ENCODE measurements around the gene FAN1.

Gene FAN1

DNA sequence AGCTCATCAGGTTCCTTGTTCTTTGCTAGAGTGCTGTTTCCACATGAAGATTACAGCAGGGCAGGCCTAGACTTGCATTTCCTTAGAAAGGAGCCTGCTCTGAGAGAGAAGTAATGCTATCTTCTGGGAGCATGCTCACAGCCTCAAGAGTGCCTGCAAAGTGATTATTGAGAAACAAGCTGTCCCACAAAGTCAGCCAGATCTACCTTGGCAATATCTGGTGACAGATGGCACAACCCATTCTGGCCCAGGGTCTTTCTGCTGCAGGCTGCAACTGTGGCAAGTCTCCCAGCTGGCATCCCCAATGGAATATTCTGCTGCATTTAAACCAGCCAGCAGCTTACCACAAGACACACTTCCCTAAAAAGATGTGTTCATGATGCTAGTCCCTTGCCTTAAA lies 58.4 kb downstream of the FAN1 start:
- FAIRE-seq = no peak

DNA sequence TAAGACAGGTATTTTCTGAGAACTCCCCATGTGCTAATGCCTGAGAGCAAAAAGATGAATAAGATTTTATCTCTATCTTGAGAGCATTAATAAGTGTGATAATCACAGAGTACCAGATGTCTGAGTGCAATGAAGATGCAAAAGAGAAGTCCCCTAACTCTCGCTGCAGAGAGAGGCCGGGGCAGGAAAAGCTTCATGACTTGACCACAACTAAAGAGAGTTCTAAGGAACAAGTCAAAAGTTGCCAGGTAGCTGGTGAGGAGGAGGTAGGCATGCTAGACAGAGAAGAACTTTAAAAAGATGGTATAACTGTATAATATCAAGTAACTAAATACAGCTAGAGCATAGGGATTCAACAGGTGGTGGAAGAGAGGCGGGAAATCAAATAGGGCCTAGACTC lies 58.9 kb downstream of the FAN1 start:
- FAIRE-seq = no peak

DNA sequence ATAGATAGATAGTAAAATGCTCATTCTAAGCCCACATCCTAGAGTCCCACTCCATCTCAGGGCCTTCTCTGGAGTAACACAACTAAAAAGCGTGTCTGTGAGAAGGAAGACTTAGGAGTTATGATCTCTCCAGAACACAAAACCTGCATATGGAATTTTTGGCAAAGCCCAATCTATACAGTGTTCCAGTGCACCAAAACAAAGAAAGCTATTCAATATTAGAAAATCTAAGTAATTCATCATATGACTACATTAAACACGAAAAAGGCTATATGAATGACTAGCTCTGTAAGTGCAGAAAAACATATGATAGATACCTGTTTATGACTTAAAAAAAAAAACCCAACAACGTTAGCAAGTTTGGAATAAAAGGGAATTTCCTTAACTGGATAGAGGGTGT lies 60.0 kb downstream of the FAN1 start:
- FAIRE-seq = no peak

DNA sequence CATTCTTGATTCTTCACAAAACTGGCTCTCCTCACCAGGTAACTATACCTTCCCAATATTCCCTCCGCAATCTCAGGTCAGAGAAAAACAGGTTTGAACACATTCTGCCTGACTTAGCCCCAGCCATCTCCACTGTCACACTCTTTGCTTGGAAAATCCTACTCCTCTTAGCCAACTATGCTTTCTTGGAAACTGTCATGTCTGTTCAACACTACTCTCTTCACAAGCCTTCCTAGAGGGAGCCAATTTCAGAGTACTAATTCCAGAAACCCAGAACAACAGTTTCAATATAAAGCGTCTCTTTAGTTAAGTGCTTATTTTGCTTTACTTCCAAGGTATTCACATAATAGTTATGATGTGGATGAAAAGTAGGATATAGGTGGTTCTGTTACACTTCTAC lies 66.0 kb downstream of the FAN1 start:
- FAIRE-seq = no peak

DNA sequence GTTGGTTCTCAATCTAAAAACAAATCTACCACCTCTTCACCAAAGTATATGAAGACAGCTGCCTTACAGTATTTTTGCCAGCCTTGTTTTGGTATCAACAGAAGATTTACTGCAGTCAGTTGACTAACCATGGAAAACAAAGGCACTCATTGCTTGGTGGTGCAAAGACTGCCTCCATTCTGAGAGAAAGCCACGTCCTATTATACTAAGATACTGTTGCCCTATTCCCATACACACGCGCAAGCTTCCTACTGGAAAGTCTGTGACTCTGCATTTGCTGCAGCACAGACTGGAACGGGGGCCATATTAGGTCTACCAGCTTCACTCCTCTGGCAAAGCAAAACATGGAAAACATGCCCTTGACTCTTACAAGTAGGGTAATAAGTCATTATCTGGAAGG lies 69.7 kb downstream of the FAN1 start:
- no peak for FAIRE-seq

DNA sequence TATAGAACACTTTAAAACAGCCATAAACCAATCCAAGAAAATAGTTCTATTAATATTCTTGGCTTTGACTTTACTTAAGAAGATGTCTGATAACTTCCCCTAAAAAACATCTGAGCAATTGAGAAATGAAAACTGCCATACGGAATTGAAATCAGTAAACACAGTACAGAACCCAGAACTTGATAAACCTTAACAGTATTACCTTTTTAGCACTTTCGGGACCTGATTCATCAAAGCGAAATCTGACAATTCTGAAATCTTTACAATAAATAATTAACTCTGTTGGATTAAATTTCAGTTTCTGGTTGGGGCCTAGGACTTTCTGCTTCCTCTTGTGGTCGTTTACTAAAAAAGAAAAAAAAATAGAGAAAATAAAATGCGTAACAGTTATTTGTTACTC lies 70.4 kb downstream of the FAN1 start:
- no peak for FAIRE-seq

DNA sequence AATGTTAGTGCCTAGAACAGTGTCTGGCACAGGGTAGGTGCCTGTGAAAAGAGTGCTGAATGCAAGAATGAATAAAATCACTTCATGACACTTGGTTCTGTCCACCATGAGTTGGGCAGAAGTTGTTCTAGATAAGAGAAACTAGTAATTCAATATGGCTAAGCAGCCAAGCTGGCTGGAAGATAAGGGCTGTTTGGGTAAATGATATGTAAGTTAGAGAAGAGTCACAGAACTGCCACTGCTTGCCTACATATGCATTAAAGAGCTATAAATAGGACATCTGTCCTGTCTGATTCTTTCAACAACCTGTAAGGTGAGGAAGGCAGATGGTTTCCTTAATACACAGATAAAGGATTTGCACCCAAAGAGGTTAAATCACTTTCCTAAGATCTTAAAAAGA lies 74.6 kb downstream of the FAN1 start:
- FAIRE-seq = no peak

DNA sequence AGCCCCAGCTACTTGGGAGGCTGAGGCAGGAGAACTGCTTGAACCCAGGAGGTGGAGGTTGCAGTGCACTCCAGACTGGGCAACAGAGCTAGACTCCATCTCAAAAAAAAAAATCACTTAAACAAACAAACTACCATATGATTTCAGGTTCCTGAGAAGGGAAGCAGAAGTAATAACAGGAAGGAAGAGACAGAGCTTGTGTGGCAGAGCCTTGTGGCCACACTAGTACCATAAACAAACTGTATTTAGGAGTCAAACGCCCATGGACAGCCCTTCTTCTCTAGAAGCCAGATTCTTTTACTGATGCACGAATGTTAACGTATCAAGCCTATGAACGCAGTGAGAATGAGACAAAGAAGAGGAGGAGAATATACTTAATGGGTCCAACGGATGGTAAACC lies 75.7 kb downstream of the FAN1 start:
- no peak for FAIRE-seq

DNA sequence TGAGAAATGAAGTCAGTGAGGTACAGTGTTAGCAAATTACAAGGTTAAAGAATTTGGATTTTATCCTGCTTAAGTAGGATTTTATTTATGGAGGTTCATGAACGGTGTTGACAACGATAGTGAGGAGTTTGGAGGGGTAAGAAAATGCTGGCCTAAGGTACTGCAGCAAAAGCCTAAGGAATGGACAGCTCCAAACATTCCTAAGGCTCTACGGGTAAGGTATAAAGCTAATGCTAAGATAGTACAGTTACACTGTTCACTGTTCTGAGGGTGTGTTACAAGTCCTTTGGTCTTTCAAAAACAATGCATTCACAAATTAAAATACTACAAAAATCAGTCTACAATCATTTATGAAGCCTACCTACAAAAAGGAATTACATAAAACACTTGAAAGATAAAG lies 80.4 kb downstream of the FAN1 start:
- no peak for FAIRE-seq

DNA sequence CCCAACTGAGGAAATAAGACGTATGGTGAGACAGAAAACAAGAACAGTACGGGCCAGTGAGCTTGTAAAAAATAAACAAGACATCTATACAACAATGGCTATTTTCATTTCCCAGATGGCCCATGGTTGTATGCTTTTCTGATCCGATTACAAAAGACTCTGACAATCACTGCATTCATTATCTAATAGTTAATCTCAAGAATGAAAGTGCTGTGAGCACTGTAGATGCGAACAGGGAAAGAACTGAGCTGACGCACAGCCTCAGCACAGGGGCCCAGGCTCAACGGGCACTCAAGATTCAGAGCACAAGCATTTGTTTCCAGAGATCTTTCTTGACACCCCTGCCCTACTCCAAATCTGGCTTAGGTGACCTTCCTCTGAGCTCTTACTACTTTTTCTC lies 80.8 kb downstream of the FAN1 start:
- no peak for FAIRE-seq

DNA sequence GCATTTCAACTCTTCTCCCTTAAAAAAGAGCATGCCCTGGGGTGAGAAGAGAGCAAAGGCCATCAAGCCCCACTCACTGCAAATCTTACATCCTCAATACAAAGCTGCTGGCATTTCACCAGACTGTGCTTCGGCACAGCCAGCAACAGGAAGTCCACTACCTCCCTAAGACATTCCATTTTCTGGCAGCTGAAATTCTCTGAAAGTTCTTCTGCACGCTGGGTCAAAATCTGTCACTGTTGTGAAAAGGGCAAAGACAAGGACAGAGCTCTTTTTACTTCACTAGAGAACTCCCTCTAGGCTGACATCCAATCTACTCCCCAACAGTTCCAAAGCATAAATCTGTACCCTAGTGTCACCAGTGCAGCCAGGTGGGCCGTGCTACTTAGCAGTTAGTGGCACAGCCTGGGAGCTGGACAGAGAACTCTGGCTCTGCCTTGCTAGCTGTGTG lies 81.4 kb downstream of the FAN1 start:
- no peak for FAIRE-seq

DNA sequence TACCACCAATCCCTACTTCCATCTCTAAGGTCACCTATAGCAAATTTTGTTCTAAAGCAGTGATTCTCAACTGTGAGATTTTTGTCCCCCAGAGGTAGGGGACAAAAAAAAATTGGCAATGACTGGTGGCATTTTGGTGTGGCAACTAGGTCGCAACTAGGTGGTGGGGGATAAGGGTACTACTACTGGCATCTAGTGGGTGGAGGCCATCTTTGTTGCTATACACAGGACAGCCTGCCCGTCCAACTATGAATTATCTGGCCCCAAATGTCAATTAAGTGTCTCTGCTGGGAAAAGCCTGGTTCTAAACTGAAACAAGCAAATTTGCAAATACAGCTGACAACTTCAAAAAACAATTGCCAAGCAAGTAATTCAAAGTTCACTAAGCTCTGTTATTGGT lies 86.3 kb downstream of the FAN1 start:
- no peak for FAIRE-seq

DNA sequence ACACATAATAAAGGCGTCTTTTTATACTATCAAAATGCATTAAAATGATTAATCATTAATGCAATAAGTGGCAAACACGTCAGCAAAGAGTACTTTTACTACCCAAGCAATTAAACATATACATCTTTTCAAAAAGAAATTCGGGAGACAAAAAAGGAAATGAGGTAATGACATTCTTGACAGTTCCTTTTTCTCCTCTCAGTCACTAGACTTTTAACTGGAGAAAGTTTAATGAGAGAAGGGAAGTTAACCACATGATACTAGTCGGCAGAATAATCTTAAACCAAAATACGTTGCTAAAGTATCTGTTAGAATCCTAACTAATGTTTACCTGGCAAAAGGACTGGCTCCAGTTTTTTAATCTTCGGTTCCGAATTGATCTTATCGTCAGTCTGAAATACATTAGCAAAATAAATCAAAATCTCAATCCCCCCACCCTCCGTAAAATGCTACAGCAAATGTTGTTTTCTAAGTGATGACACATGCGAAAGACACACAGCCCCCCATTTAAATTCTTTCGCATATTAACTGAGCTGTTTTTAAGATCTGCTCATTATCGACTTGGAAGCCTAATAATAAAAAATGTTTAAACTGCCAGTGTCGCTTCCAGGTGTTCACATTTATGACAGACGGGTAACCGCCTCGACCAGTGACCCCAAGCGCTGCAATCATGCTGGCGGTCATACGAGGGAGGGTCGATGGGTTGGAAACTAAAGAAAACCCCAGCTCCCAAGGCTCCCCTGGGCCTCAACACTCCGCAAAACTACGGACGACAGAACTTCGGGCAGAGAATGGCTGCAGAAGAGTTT lies 86.9 kb downstream of the FAN1 start:
- FAIRE-seq = no peak

DNA sequence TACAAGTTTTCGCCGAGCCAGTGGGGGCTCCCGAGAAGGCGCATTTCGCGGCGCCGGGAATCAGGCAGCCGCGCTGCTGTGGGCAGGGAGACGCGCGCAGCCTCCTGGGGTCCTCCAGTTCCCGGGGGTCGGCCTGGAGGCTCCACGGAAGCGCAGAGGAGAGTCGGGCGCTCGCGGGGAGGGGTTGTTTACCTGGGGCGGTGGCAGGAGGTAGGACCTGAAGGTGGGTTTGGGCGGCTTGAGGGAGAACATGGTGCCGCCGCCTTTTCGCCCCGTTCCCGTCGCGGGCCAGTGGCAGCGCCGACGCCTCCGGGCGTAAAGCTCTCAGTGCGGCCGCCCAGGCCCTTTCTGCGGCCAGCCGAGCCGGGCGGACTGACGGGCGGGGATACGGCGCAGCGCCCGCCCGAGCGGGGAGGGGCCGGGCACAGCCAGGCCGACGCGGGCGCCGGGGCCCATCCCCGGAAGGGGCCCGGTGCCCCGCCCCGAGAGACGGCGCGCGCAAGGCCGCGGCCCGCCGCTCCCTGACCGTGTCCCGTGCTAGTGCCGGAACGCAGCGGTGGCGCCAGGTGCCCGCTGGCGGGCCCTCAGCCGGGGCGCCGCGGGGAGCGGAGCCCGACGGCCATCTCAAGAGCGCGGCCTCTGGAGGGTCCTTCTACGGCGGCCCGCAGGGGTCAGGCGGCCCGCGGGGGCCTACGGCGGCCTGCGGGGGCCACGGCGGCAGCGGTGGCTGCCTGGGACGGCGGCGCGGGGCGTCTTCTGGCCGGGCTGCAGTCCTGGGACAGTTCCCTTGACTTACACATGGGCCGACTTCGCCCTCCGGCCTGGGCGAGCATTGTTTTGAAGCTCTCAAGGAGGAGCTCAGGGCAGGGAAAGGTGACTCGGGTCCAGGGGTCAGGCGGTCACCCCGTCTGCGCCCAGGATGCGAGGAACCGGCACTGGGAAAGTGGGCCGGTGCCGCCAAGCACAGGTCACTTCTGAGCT lies 87.8 kb downstream of the FAN1 start, which contains the start of gene MTMR10:
Gene MTMR10, minus strand, starts transcription at position 374 of the 981 bp plus-strand sequence. Its CDS starts 122 bp downstream, at position 252.
- FAIRE-seq = no peak

DNA sequence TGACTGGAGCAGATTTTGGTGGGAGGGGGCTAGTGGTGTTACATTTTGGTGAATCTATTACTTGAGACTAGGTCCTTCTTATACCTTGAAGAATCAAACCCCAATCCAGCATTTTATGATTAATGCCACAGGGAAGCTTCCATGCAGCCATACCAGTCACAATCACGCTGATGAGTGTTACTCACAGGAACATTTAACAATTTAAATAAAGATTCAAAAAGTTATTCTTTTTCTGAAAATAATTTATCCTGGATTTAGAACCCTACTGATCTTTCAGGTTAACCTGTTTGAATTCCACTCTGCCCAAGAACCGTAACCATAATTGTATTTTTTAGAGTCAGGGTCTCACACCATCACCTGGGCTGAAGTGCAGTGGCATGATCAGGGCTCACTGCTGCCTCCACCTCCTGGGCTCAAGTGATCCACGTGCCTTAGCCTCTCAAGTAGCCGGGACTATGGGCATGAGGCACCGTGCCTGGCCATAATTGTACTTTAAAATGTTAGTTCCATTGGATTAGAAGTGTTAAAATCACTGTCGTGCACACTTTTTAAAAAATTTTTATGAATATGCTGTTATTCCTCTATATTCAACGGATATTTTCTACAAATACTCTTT lies 88.6 kb downstream of the FAN1 start:
- FAIRE-seq = no peak
